ENCODE data around the gene LMTK2. TPM values are rescaled to one million over a fixed set of nuclear protein-coding genes. Genes with fewer than 3 reads are reported as not detected.

LMTK2 gene
- total and polyA plus RNA-seq, 2 experiments from 2014 or later = 6.7 to 23.8 TPM

DNA sequence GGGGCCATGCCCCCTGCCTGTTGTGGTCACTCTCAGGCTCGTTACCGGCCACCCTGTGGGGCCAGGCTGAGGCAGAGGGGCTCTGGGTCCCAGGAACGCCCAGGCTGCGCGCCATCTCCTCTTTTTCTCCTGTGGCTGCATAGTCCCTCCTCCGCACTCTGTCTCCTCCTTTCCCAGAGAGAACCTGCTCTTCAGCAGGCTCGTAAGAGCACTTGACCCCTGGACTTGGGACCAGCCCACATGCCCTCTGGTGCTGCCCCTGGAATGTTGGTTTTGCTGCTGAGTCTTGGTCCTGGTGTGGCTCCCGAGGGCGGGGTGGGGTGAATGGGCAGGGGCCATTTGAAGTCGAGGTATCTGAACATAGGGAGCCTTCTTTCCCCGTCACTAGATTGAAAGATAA lies 98.0 kb downstream of the LMTK2 start:
- Histone ChIP-seq H3K4me3 (no peak overlapping the region), H3K27me3 (no peaks in the 10 kb centered on the region), H3K9me3 (ENCODE audit: low read depth) (no peaks in the 10 kb centered on the region), H3K36me3 (peaks cover 11% of the 10 kb centered on the region), H3K27ac (no peak overlapping the region), H3K4me1 (ENCODE audit: low read depth) (no peaks in the 10 kb centered on the region)
- TF ChIP-seq, protein P1, sequence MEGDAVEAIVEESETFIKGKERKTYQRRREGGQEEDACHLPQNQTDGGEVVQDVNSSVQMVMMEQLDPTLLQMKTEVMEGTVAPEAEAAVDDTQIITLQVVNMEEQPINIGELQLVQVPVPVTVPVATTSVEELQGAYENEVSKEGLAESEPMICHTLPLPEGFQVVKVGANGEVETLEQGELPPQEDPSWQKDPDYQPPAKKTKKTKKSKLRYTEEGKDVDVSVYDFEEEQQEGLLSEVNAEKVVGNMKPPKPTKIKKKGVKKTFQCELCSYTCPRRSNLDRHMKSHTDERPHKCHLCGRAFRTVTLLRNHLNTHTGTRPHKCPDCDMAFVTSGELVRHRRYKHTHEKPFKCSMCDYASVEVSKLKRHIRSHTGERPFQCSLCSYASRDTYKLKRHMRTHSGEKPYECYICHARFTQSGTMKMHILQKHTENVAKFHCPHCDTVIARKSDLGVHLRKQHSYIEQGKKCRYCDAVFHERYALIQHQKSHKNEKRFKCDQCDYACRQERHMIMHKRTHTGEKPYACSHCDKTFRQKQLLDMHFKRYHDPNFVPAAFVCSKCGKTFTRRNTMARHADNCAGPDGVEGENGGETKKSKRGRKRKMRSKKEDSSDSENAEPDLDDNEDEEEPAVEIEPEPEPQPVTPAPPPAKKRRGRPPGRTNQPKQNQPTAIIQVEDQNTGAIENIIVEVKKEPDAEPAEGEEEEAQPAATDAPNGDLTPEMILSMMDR (IDR thresholded peaks at IDR 0.05; ENCODE audit: low read depth, low read length) = no peak
- peak in 1 of 2 donors; percentile 33 for DNase-seq (ENCODE audit: low read depth in 1 of 2, low spot score in 1 of 2)

DNA sequence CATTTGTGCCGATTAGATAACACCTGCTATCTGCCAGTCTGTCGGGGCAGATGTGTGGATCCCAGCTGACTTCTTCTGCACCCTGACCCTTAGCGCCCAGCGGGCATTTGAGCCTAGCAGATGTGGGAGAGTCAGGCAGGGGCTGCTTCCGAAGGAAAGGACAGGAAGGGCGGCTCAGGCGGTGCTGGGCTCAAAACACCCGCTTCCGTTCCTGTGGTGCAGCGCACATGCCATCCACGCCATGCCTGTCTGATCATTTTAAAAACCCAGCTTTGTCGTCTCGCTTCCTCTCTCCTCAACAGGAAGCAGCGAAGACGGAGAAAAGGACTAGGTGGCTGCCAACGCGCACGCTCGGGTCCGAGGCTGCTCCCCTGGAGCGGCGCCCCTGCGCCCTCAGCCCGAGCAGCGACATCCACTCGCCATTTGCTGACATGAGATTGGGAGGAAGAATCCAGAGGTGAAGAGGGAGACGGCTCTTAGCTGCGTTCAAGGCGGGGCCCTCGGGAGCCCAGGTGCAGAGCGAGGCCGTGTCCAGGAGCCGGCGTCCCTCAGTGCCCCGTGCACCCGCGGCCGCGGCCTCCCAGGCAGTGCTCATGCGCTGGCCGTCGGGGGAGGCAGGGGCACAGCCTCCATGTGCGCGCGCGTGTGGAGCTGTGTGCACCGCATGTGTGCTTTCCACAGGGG lies 98.6 kb downstream of the LMTK2 start:
- Histone ChIP-seq H3K27ac (no peak overlapping the region), H3K9me3 (ENCODE audit: low read depth) (no peaks in the 10 kb centered on the region), H3K4me3 (no peak overlapping the region), H3K4me1 (ENCODE audit: low read depth) (no peaks in the 10 kb centered on the region), H3K36me3 (peaks cover 11% of the 10 kb centered on the region), H3K27me3 (peaks cover under 1% of the 10 kb centered on the region)
- DNase-seq (ENCODE audit: low read depth in 1 of 2, low spot score in 1 of 2) = no peak
- TF ChIP-seq, protein P1 (IDR thresholded peaks at IDR 0.05; ENCODE audit: low read depth, low read length) = no peak

DNA sequence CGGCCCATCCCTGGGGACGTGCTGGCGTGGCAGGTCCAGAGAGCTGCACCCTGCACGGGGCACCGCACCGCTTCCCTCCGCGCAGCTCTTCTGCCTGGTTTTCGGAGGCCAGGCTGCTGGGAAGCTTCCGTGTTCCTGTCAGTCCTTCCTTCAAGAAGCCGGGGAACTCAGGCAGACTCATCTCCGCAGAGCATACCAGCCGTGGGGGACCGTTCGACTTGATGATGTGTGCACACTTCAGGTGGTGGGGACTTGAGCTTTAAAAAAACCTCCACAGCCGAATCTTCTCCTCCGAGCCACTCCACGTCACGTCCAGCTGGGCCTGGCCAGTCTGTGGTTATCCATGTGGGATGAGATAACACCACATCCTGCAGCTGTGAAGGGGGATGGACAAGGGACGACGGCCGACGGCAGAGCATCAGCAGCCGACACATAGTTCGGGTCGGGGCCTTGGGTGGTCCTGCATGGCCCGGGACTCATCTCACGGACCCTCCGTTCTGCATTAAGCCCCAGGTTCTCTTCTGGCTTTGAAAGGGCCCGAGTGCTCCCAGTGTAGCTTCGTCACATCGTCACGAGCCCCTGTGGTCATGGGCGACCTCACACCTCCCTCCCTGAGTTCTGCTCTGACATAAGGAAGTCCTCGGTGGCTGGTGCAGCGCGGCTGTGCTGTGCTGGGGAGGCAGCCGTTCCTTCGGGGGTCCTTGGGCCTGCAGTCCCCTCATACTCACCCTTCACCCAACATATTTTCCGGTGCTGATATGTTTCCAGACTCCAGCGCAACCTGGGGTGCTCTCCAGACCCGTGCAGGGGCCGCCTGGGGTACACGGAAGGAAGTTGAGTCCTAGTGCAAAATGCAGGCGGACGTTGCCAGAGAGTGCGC lies 100.0 kb downstream of the LMTK2 start:
- H3K27ac ChIP-seq = no peak overlapping the region

DNA sequence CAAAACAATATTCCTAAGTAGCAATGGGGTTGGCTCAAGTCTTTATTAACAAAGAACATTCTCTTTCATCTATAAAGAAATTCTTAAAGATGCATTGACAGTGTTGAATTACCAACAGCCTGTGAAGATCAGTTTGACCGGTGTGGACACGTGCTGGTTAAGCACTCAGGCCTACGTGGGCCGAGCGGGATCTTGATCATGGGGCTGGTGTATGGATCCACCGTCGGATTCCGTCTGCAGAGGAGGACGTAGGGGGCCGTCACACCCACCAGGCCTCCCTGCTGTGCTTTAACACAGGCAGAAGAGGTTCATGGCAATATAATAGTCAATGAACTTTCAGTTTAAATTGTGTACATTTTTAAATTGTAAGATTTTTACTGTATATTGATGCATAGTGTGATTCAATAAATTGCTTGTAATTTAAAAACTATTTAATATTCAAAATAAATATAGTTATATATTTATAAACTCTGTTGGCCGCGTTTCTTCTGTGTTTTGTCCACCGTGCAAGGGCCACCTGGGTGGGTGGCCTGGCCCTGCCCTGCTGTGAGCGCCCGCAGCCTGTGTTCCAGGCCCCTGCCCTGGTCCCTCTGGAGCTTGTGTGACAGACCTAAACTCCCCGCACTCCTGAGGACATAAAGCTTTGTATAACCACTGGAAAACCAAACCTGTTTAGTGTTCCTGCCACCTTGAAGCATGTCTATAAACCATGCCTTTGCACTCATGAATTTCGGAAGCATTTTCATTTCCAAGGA lies 102.7 kb downstream of the LMTK2 start:
- no peaks in the 10 kb centered on the region for H3K4me1 ChIP-seq (ENCODE audit: low read depth)
- H3K9me3 ChIP-seq (ENCODE audit: low read depth) = no peaks in the 10 kb centered on the region
- TF ChIP-seq, protein P1 (IDR thresholded peaks at IDR 0.05; ENCODE audit: low read depth, low read length) = no peak
- peaks cover 11% of the 10 kb centered on the region for H3K36me3 ChIP-seq
- H3K27ac ChIP-seq = no peak overlapping the region
- H3K4me3 ChIP-seq = no peak overlapping the region
- no peak for DNase-seq (ENCODE audit: low read depth in 1 of 2, low spot score in 1 of 2)
- H3K27me3 ChIP-seq = peaks cover 5% of the 10 kb centered on the region

More for the DNA sequence above, 100.0 kb downstream of the LMTK2 start:
- Histone ChIP-seq H3K27me3 (peaks cover 5% of the 10 kb centered on the region), H3K9me3 (ENCODE audit: low read depth) (no peaks in the 10 kb centered on the region), H3K4me3 (no peak overlapping the region), H3K4me1 (ENCODE audit: low read depth) (no peaks in the 10 kb centered on the region), H3K36me3 (peaks cover 11% of the 10 kb centered on the region)
- DNase-seq (ENCODE audit: low read depth in 1 of 2, low spot score in 1 of 2) = peak in 1 of 2 donors; percentile 19
- TF ChIP-seq, protein P1 (IDR thresholded peaks at IDR 0.05; ENCODE audit: low read depth, low read length) = no peak

DNA sequence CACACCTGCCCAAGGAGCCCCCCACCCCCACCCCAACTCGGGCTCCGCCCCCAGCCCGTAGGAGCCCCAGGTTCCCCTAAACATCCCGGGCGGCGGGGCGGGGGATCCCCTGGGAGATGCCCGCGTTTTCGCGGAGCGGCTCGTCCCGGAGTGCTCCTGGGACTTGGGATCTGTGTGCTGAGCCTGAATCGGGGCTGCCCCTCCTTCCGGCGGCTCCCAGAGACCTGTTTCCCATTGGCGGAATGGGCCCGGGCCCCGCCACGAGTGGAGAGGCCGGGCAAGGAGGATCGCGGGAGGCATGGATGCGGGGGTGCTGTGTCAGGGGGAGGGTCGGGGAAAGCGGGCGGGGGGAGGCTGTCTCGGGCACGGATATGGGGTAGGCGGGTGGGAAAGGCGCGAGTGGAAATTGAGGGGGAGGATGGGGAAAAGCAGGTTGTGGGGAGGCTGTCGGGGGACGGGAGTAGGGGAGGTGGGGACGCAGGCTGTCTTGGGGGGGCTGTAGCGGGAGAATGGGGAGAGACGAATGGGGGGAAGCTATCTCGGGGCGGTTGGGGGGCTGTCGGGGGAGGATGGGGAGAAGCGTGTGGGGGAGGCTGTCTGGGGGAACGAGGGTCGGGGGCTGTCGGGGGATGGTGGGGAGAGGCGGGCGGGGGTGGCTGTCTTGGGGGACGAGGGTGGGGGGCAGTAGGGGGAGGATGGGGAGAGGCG lies 104.0 kb downstream of the LMTK2 start:
- peak; percentile 21 to 22 for DNase-seq (ENCODE audit: low read depth in 1 of 2, low spot score in 1 of 2)
- H3K27ac ChIP-seq = no peak overlapping the region
- H3K36me3 ChIP-seq = peaks cover 11% of the 10 kb centered on the region
- TF ChIP-seq, protein P1 (IDR thresholded peaks at IDR 0.05; ENCODE audit: low read depth, low read length) = no peak
- no peaks in the 10 kb centered on the region for H3K9me3 ChIP-seq (ENCODE audit: low read depth)
- H3K27me3 ChIP-seq = peaks cover 5% of the 10 kb centered on the region
- H3K4me1 ChIP-seq (ENCODE audit: low read depth) = no peaks in the 10 kb centered on the region
- H3K4me3 ChIP-seq = peak overlapping the region; percentile 32

All from cardiac muscle cell (in vitro differentiated cells and primary cell).